ENCODE data around the gene ATG2A.

ATG2A gene

DNA sequence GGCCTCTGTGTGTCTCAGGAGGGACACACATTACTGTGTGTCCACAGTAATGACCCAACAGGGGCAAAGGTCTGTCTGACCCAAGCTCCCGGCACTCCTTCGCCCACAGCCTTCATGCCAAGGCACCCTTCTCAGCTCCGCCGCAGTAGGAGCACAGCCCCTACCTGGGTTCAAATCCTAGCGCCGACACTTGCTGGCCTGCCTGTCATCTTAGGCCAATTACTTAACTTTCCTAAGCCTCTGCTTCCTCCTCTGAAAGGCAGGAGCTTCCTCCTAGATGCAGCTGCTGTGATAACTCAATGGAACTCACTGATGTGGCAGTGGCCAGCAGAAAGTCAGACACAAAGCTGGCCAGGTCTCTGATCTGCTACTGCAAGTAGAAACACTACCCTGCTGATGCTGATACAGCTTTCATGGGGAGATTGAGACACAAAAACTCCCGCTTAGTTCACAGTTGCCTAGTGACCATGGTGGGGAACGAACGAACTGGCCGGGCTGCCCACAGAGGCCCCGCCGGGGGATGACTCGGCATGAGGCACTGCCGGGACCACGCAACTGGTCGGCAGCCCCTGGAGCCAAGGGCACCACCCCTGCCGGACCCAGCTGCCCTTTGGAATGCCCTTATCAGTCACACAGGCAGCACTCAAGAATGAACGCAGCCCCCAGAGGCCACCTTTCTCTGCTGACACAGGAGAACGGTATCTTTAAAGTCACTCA lies 46.7 kb downstream of the ATG2A start:
- no peak for DNase-seq (ENCODE audit: low spot score)

GRCh38 chr11:64869571-64870175 lies 47.3 kb downstream of the ATG2A start:
- no peak for DNase-seq (ENCODE audit: low spot score)

DNA sequence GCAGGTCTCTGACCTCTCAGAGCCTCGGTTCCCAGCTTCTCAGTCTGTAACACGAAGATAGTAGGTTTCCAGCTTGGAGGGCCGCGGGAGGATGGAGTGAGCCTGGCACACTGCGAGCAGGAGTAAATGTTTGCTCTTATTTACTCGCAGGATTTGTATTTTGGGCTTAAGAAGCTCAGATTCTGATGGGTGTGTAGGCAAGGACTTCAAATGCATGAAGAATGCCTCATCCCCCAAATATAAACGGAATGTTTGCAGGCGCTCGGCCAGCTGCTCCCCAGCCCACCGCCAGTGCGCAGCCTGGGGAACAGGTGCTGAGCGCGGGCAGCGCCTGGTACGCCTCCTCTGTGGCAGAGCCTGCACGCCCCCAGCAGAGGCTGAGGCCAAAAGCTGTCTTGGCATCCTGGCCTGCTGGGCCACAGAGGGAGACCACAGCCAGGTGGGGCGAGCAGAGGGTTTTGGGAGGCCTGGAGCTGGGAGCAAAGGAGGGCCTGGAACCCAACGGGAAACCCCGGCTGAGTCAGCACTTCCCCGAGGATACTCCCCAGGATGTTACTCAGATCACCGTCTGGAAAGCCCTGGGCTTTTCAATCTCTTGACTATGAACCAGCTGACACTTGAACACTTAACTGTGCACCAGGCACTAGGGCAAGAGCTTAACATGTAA lies 48.0 kb downstream of the ATG2A start:
- DNase-seq (ENCODE audit: low spot score): no peak

DNA sequence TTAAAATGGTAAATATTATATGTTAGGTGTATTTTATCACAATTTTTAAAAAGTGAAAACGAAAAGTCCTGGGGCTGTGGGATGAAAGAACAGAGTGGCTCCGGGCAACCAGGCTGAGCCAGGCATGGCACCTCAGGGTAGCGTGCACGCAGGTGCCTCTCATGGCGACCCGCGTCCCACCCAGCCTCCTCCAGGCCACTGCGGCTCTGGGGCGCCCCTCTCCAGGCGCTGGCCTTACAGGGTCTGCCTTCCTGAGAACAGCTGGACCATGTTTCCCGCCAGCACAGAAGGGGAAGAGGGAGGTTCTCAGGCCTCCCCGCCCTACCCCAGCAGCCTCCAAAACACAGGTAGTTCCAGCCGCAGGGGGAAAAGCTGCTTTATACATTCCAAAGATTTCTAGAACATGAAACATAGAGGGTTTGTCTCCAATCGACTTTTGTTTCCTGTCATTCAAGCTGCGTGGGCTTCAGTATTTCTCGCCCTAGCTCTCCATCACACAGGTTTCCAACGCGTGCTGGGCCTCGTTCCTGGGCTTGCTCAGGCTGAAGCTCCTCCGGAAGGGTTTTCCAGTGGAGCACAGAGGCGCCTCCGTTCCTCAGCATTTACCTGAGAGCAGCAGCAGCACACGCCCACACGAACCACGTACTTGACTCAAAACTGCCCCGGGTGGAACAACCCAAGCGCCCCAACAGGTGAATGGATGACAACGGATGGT lies 49.1 kb downstream of the ATG2A start:
- DNase-seq (ENCODE audit: low spot score): no peak

DNA sequence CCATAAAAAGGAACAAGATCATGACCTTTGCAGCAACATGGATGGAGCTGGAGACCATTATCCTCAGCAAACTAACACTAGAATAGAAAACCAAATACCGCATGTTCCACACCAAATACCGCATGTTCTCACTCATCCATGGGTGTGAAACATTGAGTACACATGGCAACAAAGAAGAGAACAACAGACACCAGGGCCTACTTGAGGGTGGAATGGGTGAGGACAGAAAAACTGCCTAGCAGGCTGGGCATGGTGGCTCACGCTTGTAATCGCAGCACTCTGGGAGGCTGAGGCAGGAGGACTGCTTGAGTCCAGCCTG lies 50.9 kb downstream of the ATG2A start:
- no peak for DNase-seq (ENCODE audit: low spot score)

DNA sequence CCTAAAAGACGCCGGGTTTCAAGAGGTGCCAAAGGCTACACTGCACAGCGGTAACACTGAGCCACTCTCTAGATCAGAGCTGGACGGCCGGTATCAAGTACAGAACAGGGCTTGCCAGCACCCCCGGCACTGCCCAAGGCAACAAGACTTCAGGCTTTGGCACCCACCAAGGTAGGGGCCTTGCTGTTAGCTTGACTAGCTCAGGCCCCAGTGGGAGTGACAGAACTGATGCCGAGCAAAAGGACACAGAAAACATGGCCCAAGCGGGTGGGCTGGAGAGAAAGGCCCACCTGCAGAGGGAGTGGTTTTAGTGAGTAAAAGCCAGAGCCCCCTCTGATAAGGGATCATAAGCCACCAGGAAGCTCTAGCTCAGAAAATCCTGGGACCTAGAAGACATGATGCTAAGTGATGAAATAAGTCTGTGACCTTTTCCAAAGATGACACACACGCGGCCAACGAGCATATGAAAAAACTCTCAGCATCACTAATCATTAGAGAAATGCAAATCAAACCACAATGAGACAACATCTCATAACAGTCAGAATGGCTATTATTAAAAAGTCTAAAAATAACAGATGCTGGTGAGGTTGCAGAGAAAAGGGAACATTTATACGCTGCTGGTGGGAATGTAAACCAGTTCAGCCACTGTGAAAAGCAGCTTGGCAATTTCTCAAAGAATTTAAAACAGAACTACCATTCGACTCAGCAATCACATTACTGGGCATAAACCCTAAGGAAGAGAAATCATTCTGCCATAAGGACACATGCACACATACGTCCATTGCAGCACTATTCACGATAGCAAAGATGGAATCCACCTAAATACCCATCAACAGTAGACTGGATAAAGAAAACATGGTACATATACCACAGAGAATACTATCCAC lies 51.5 kb downstream of the ATG2A start:
- DNase-seq (ENCODE audit: low spot score): no peak

DNA sequence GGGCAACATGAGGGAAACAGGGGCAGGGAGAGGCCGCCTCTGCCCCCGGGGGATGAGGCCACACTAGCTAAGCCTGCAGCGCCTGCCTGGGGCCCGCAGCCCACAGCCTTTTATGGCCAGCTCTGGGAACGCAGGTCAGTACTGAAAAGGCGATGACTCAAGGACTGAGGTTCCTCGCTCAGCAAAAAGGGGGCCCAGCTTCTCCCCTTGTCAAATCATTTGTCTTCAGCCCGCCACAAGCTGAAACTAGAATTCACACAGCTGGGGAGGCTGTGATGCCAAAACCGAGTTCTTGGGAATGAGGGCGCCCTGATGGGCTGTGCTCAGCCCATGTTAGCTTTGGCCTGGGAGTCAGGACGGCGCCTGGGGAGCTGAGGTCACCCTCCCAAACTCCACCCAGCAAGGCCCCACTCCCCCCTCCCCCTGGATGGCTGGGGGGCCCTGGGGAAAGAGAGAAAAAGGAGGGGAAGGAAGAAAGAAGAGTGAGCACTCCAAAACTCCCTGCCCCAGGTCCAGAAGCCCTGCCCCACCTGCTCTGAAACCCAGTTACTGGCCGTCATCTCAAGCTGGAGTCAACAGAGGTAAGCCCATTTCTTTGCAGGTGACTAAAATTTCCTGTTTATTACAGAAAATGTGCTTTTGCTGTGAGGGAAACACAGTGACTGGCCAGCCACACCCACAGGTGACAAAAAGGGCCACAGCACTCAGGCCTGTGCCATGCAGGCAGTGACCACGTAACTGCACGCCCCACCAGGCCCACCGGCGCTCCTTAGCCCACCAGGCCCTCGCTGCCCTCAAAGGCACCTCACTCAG lies 52.3 kb downstream of the ATG2A start:
- DNase-seq (ENCODE audit: low spot score): no peak

- no peak for DNase-seq (ENCODE audit: low spot score)
Observed at GRCh38 chr11:64864135-64864472, 52.9 kb downstream of the ATG2A start.

DNA sequence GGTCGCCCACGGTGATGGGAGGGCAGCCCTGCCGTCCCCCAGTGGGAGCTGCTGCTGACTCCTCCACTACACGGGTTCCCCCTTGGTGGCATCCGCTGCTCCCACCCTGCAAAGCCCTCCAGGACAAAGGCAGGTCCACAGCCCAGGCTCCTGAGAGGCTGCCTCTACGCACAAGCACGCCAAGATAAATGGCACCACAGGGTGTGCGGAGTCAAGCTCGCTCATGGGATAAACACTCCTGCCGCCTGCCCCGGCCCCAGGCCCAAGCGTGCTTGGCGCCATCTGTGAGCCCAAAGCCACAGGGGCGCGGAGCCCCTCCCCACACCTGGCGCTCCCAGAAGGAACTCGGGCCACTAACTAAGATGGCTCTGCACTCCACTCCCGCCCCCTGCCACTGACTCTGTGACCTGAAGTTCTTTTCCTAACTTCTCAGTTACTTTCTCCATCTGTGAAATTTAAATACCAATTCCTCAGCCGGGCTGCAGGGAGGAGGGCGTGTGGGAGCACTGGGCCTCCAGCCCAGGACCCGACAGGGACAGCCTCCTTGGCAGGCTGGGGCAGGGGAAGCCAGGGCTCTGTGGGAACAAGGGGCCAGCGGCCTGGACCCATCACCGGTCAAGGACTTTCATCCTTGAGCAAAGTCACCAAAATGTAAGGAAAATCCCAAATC lies 53.5 kb downstream of the ATG2A start:
- DNase-seq (ENCODE audit: low spot score): no peak

- DNase-seq (ENCODE audit: low spot score): no peak
Observed at GRCh38 chr11:64862987-64863390, 54.0 kb downstream of the ATG2A start.

- DNase-seq (ENCODE audit: low spot score): no peak
Observed at GRCh38 chr11:64861227-64861975, 55.6 kb downstream of the ATG2A start.

DNA sequence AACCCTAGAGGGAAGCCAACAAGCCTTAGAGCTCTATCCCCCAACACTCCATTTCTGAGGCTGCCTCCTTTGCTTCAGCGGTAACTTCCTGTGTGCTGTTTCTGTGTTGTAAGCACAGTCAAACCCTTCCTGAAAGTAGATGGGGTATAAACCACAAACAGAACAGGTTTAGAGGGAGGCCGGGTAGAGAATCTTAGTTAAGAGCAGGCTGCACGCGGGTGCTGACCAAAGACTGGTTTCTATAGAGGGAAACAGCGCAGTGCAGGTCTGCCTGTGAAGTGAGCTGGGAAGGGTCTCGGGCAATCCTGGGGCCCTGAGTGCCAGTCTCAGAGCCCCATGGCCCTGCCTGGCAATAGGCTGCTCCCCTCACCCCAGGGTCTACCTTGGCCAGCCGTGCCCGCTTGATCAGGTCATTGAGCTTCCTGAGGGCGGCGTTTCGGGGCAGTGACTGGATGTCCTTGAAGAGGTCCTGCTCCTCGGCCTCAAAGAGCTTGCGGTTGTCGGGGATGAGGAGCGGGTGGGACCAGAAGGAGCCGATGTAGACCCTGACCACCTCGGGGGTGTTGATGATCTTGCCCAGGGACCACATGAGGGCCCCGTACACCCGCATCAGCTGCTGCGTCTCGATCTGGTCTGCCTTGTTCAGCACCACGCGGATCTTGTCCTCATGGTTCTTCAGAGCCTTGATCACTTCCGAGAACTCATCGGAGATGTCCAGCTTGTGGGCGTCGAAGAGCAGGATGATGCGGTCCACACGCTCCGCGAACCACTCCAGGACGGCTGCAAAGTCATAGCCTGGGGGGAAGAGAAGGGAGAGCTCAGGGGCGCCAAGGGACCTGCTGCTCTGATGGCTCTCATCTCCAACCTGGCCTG lies 57.2 kb downstream of the ATG2A start:
- peak; percentile 78 for DNase-seq (ENCODE audit: low spot score)

- DNase-seq (ENCODE audit: low spot score): peak; percentile 73
Observed at GRCh38 chr11:64858467-64859263, 58.3 kb downstream of the ATG2A start.

GRCh38 chr11:64857485-64857884 lies 59.5 kb downstream of the ATG2A start:
- no peak for DNase-seq (ENCODE audit: low spot score)

DNA sequence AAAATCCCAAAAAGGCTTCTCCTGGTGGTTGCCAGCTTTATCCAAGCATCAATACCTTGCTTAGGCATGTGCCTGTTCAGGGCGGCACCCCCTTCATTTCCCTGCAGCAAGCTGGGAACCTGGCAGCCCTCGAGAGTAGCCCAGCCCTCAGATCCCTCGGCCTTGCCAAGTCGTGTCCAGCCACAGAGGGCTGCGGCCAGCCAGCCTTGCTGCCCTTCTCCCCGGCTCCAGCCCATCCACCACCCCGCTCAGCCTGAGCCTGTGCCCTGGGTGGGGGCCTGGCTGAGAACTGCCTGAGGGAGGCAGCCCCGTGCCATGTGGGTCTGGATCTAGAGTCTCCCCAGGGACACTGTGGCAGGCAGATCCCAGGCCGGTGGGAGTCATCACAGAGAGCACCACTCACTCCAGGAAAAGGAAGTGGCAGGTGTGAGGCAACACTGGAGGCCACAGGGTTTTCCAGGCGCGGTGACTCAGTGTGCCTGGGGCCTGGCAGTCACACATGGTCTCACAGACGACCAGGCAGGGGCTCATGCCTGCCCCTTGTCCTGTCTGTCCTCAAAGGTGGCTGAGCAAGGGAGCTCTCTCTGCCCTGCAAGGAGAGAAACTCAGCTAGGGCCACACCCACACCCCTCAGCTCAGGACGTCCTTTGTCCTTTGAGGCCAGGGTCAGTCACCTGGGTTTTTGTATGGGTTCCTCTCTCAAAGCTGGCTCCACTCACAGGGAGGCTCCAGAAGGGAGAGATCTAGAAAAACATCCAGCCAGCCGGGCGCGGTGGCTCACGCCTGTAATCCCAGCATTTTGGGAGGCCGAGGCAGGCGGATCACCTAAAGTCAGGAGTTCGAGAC lies 60.4 kb downstream of the ATG2A start:
- no peak for DNase-seq (ENCODE audit: low spot score)

- no peak for DNase-seq (ENCODE audit: low spot score)
Observed at GRCh38 chr11:64855596-64856304, 61.3 kb downstream of the ATG2A start.
